Measurements from ENCODE around the gene GOLGA5.
A peak's percentile ranks its signal among the peaks of the same experiment; 100 is the strongest.
"Not testable (repeated sequence)": the region's sequence is repeated elsewhere in the genome, so short reads cannot be mapped to it uniquely, and the experiment has no call there.

The GOLGA5 gene

DNA sequence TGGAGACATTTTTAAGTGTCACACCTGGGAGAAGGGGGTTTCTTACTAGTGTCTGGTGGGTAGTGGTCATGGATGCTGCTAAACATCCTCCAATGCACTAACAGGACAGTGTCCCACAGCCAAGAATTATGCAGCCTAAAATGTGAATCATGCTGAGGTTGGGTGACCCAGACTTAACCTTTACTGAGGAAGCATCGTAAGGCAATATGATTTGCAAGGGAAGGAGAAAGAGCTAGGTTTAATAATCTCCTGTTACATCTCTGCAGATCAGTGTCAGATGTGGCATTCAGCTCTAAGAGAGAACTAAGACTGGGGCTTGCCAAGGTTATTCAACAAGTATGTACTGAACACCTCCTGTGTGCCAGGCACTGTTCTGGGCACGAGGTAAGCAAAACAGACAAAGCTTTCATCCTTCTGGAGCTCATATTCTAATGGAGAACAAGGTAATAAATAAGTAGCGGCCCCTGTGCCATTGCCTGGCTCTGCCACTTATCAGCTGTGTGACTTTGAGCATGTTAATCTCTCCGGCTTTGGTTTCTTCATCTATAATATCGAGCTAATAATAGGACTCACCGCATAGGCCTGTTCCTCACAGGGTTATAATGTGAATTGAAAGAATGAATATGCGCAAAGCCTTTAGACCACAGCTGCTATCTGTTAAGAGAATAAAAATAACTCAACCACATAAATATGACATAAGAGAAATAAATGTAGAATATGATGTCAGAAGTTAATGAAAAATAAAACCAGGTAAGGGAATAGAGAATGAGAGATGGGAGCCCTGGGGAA, 13.5 kb upstream of the GOLGA5 start:
- no peak for DNase-seq

DNA sequence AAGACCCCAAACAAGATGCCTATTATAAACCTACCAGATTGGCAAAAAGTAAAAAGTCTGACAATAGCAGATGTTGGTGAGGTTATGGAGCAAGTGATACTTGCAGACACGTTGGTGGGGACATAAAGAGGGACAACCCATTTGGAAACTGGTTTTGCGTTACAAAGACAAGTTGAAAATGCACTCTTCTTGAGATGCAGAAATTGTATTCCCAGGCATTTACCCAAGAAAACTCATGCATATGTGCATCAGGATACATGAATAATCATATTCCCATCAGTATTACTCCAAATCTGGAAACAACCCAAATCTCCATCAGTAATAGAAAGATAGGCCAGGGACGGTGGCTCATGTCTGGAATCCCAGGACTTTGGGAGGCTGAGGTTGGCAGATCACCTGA, 12.8 kb upstream of the GOLGA5 start:
- DNase-seq = no peak

- DNase-seq = peak; percentile 72
These were observed 10.2 kb upstream of the GOLGA5 start for GRCh38 chr14:92783813-92784431.

DNA sequence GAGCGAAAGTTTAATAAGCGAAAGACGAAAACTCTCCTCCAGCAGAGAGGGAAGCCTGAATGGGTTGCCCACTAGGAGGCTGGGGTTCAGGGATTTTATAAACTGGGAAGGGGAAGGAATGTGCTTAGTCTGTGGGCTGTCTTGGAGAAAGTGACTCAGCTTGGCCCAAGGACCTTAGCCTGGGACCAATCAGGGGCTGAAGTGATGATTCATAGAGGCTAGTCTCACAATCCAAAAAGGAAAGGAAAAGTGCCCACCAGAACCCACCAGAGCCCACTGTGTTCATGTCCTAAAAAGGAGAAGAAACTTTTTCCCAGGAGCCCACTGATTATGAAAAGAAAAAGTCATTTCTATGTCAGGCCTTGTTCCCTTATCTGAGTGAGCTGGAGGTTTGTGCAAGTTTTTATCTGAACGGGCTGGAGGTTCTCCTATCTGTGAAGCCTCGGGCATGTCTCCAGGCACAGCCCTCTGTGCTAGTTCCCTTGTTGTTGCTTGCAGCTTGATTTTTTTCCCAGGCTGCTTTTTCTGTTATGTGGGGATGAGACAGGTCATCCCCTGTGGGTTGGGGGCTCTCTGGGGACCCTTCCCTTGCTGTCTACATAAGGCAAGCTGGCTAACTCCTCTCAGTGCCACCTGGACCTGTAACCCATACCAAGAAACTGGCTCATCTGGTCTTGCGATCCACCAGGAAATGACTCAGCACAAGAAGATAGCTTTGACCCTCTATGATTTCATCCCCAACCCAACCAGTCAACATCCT, 8.3 kb upstream of the GOLGA5 start:
- no peak for DNase-seq

DNA sequence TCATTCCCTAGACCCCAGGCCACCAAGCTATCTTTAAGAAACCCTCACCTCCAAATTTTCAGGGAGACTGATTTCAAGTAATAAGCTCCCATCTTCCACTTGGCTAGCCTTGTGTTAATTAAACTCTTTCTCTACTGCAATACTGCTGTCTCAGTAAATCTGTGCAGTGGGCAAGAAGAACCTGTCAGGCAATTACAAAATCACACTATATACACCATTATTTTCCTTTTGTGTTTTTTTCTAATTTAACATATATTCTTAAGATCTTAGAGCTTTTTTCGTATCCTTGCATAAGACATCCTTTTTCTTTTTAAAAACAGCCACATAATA, 7.7 kb upstream of the GOLGA5 start:
- no peak for DNase-seq

- no peak for DNase-seq
These were observed 6.6 kb upstream of the GOLGA5 start for GRCh38 chr14:92787554-92787953.

- no peak for DNase-seq
These were observed 4.5 kb upstream of the GOLGA5 start for GRCh38 chr14:92789457-92790089.

DNA sequence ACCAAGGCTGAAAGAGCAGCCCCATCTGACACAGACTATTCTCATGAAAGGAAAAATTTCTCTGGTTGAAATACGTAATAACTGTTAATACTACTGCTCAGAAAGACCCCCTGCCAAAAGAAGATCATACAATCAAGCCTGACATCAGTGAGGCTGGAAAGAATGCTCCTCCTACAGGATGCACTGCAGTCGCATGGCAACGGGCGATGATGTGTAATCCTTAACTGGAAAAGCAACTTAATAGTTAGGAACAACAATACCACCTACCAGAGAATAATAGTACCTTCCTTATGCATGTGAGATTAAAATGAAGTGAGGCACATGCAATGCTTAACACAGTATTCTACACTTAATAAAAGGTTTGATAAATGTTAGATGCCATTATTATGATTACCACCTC, 1.2 kb upstream of the GOLGA5 start:
- DNase-seq = no peak

GRCh38 chr14:92794547-92794941, 439 bp downstream of the GOLGA5 start:
- no peak for DNase-seq

DNA sequence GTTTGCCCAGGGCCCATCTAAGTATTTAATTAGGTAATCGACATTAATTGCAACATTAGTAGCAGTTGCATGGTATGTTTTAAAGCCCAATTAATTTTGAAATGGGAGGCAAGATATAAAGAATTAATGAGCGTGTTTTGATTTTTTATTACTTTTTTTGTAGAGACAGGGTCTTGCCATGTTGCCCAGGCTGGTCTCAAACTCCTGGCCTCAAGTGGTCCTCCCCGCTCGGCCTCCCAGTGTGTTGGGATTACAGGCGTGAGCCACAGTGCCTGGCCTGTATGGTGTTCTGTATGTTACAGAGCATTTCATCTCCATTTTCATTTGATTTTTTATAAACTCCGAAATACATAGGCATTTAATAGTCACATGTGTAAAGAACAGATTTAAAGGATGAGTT, 856 bp downstream of the GOLGA5 start:
- DNase-seq = no peak

- DNase-seq = no peak
These were observed 4.0 kb downstream of the GOLGA5 start for GRCh38 chr14:92797935-92798653.

DNA sequence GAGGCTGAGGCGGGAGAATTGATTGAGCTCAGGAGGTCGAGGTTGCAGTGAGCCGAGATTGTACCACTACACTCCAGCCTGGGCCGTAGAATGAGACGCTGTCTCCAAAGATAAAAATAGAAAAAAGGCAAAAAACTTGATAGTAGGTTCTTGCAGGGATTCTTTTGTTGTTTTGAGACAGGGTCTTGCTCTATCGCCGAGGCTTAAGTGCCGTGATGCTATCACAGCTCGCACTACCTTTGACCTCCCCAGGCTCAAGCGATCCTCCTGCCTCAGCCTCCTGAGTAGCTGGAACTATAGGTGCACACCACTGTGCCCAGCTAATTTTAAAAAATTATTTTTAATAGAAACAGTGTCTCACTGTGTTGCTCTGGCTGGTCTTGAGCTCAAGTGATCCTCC, 4.7 kb downstream of the GOLGA5 start:
- no peak for DNase-seq

DNA sequence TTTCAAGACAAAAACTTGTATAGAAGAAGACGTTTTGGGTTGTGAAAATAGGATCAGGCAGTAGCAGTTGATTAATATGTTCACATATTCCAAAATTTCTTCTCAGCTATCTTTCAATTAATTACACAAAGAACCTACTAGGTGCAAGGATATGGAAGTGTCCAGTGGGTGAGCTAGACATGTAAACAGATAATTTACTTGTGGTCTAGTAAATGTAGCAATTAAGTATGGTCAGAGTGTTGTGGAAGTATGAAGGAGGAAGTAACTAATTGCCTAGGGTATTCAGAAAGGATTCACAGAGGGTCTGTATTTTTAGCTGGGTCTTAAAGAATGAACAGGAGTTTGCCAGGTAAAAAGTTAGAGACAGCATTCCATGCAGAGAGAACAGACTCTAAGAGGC, 5.9 kb downstream of the GOLGA5 start:
- DNase-seq = no peak

GRCh38 chr14:92800525-92800924, 6.4 kb downstream of the GOLGA5 start:
- no peak for DNase-seq

- DNase-seq = no peak
These were observed 7.8 kb downstream of the GOLGA5 start for GRCh38 chr14:92801917-92802316.

- DNase-seq = no peak
These were observed 8.6 kb downstream of the GOLGA5 start for GRCh38 chr14:92802678-92803077.

DNA sequence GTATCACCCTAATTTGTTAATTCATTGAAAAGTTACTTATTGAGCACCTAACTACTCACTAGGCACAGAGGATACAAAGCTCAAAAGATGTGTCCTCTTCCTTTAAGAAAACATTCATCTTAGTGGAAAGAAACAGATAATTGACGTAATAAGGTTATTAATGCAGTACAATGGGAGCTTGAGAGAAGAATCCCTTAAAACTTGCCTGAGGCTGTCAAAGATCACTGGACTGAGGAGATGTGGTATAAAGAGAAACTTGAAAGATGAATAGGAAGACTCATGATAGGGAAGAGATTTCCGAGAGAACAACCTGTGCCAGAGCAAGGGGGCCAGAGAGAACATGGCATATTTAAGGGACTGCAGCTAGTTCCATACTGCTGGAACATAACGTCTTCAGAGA, 19.1 kb downstream of the GOLGA5 start:
- no peak for DNase-seq

GRCh38 chr14:92819011-92819597, 25.0 kb downstream of the GOLGA5 start:
- DNase-seq = peak; percentile 62

- not testable (repeated sequence) for DNase-seq
These were observed 25.8 kb downstream of the GOLGA5 start for GRCh38 chr14:92819680-92820535.

- not testable (repeated sequence) for DNase-seq
These were observed 26.4 kb downstream of the GOLGA5 start for GRCh38 chr14:92820536-92820840.

- DNase-seq = no peak
These were observed 36.8 kb downstream of the GOLGA5 start for GRCh38 chr14:92830902-92831301.

Data from NCI-H1436 (cell line).